NK-92 (cell line): ENCODE measurements around the gene UCP2.
"Not testable (repeated sequence)": the region's sequence is repeated elsewhere in the genome, so short reads cannot be mapped to it uniquely, and the experiment has no call there.

Experiments
- DNase-seq: peaks from one replicate; lab custom pipeline; 2025; ENCODE audit not compliant: unreplicated experiment; lab: John Stamatoyannopoulos, UW

Gene UCP2

GRCh38 chr11:73946798-73947458 lies 35.7 kb downstream of the UCP2 start:
- DNase-seq: no peak

- no peak for DNase-seq
Observed at GRCh38 chr11:73945396-73945795, 37.2 kb downstream of the UCP2 start.

GRCh38 chr11:73944901-73945300 lies 37.7 kb downstream of the UCP2 start:
- no peak for DNase-seq

GRCh38 chr11:73944085-73944484 lies 38.6 kb downstream of the UCP2 start:
- no peak for DNase-seq

- no peak for DNase-seq
Observed at GRCh38 chr11:73942010-73942409, 40.6 kb downstream of the UCP2 start.

- DNase-seq: no peak
Observed at GRCh38 chr11:73940801-73941570, 41.7 kb downstream of the UCP2 start.

GRCh38 chr11:73939096-73939495 lies 43.5 kb downstream of the UCP2 start:
- no peak for DNase-seq

- not testable (repeated sequence) for DNase-seq
Observed at GRCh38 chr11:73936047-73936446, 46.6 kb downstream of the UCP2 start.

GRCh38 chr11:73932781-73933180 lies 49.9 kb downstream of the UCP2 start:
- no peak for DNase-seq

GRCh38 chr11:73931951-73932350 lies 50.7 kb downstream of the UCP2 start:
- no peak for DNase-seq

GRCh38 chr11:73931039-73931645 lies 51.5 kb downstream of the UCP2 start:
- DNase-seq: no peak

GRCh38 chr11:73929388-73929787 lies 53.3 kb downstream of the UCP2 start:
- DNase-seq: no peak
